H9 (cell line): ENCODE data around the gene TDRD9. TPM values are rescaled to one million over a fixed set of nuclear protein-coding genes. Genes with fewer than 3 reads are reported as not detected.

Experiments
- DNase-seq: peaks from one replicate; pipeline ENCODE4 v3.0.0-alpha.2; 2017
- H2AFZ ChIP-seq: one replicate; pipeline ENCODE4 v1.6.1; 2013; ENCODE audit warnings: mild to moderate bottlenecking, low read length, control low read depth, moderate library complexity
- H2AK5ac ChIP-seq: 2 replicates; pipeline ENCODE4 v1.6.1; 2013; ENCODE audit warnings: low read length, control low read depth, mixed read lengths; ENCODE audit not compliant: insufficient read length
- H2BK120ac ChIP-seq: one replicate; pipeline ENCODE4 v1.6.1; 2013; ENCODE audit warnings: low read depth, mild to moderate bottlenecking, low read length, control low read depth, inconsistent platforms; ENCODE audit not compliant: poor library complexity, severe bottlenecking
- H2BK12ac ChIP-seq: 2 replicates; pipeline ENCODE4 v1.6.1; 2013; ENCODE audit warnings: low read length, control low read depth, mixed read lengths, low read depth; ENCODE audit not compliant: insufficient read length
- H2BK15ac ChIP-seq: 2 replicates; pipeline ENCODE4 v1.6.1; 2013; ENCODE audit warnings: low read depth, low read length, control low read depth
- H2BK20ac ChIP-seq: one replicate; pipeline ENCODE4 v1.6.1; 2013; ENCODE audit warnings: low read depth, mild to moderate bottlenecking, low read length, control low read depth, inconsistent platforms; ENCODE audit not compliant: poor library complexity, severe bottlenecking
- H2BK5ac ChIP-seq: 2 replicates; pipeline ENCODE4 v1.6.1; 2013; ENCODE audit warnings: low read length, control low read depth, mixed read lengths; ENCODE audit not compliant: insufficient read length
- H3K14ac ChIP-seq: 2 replicates; pipeline ENCODE4 v1.6.1; 2013; ENCODE audit warnings: low read length, control low read depth; ENCODE audit not compliant: insufficient read depth
- H3K18ac ChIP-seq: 2 replicates; pipeline ENCODE4 v1.6.1; 2013; ENCODE audit warnings: low read depth, mild to moderate bottlenecking, mixed read lengths, low read length, control low read depth; ENCODE audit not compliant: insufficient read length
- H3K23ac ChIP-seq: 2 replicates; pipeline ENCODE4 v1.6.1; 2013; ENCODE audit warnings: low read length, control low read depth, mixed read lengths, low read depth; ENCODE audit not compliant: insufficient read length
- H3K23me2 ChIP-seq: 2 replicates; pipeline ENCODE4 v1.6.1; 2013; ENCODE audit warnings: low read depth, mild to moderate bottlenecking, mixed read lengths, low read length, control low read depth; ENCODE audit not compliant: insufficient read length, poor library complexity, severe bottlenecking
- H3K27ac ChIP-seq: 2 replicates; pipeline ENCODE4 v1.5.1; 2013; ENCODE audit warnings: low read length, control low read depth, mixed read lengths, low read depth; ENCODE audit not compliant: insufficient read length
- H3K27me3 ChIP-seq: 2 replicates; pipeline ENCODE4 v1.6.1; 2013; ENCODE audit warnings: low read length, control low read depth, inconsistent platforms; ENCODE audit not compliant: insufficient read depth
- H3K4ac ChIP-seq: 2 replicates; pipeline ENCODE4 v1.6.1; 2013; ENCODE audit warnings: low read depth, mild to moderate bottlenecking, control low read depth, inconsistent platforms, low read length, moderate library complexity
- H3K4me1 ChIP-seq: 2 replicates; pipeline ENCODE4 v1.6.1; 2013; ENCODE audit warnings: low read length, control low read depth, inconsistent platforms; ENCODE audit not compliant: insufficient read depth
- H3K4me2 ChIP-seq: 2 replicates; pipeline ENCODE4 v1.6.1; 2013; ENCODE audit warnings: low read length, control low read depth, mixed read lengths; ENCODE audit not compliant: insufficient read length, insufficient read depth
- H3K56ac ChIP-seq: 2 replicates; pipeline ENCODE4 v1.6.1; 2013; ENCODE audit warnings: low read depth, mild to moderate bottlenecking, mixed read lengths, low read length, control low read depth; ENCODE audit not compliant: insufficient read length
- H3K79me1 ChIP-seq: 2 replicates; pipeline ENCODE4 v1.6.1; 2013; ENCODE audit warnings: low read depth, mild to moderate bottlenecking, moderate library complexity, low read length, control low read depth, inconsistent platforms; ENCODE audit not compliant: insufficient read depth, poor library complexity, severe bottlenecking
- H3K79me2 ChIP-seq: 2 replicates; pipeline ENCODE4 v1.6.1; 2013; ENCODE audit warnings: low read length, control low read depth, inconsistent platforms; ENCODE audit not compliant: insufficient read depth
- H3K9ac ChIP-seq: 2 replicates; pipeline ENCODE4 v1.6.1; 2013; ENCODE audit warnings: low read length, control low read depth, mixed read lengths; ENCODE audit not compliant: insufficient read length; ENCODE audit errors: extremely low read depth
- H3K9me3 ChIP-seq: one replicate; pipeline ENCODE4 v1.6.1; 2013; ENCODE audit warnings: low read depth, low read length, inconsistent platforms; ENCODE audit not compliant: control insufficient read depth
- H3T11ph ChIP-seq: one replicate; pipeline ENCODE4 v1.6.1; 2013; ENCODE audit warnings: mild to moderate bottlenecking, low read length, control low read depth, inconsistent platforms
- H4K20me1 ChIP-seq: one replicate; pipeline ENCODE4 v1.6.1; 2013; ENCODE audit not compliant: control insufficient read depth, insufficient read length, insufficient read depth
- H4K5ac ChIP-seq: 2 replicates; pipeline ENCODE4 v1.6.1; 2013; ENCODE audit warnings: low read depth, mild to moderate bottlenecking, mixed read lengths, low read length, control low read depth; ENCODE audit not compliant: insufficient read length
- H4K8ac ChIP-seq: replicated peaks from 2 replicates; pipeline ENCODE4 v1.6.1; 2013; ENCODE audit warnings: low read length, control low read depth, mixed read lengths, low read depth; ENCODE audit not compliant: insufficient read length
- H4K91ac ChIP-seq: 2 replicates; pipeline ENCODE4 v1.6.1; 2013; ENCODE audit warnings: low read depth, mild to moderate bottlenecking, moderate library complexity, mixed read lengths, low read length, control low read depth; ENCODE audit not compliant: insufficient read length
- H3K27ac Mint-ChIP-seq, 3 experiments: 2 replicates in 2 of 3; 3 replicates in 1 of 3; pipeline ENCODE4 v1.8.0; 2020 to 2021; ENCODE audit warnings: mixed read lengths in 3 of 3, mild to moderate bottlenecking in 1 of 3, moderate library complexity in 1 of 3
- H3K27me3 Mint-ChIP-seq: 2 replicates; pipeline ENCODE4 v1.8.0; 2021; ENCODE audit warnings: low read depth, mild to moderate bottlenecking, moderate library complexity, mixed read lengths
- H3K36me3 Mint-ChIP-seq, 3 experiments: 2 replicates in 2 of 3; 3 replicates in 1 of 3; pipeline ENCODE4 v1.8.0; 2020 to 2021; ENCODE audit warnings: low read depth in 3 of 3, mixed read lengths in 3 of 3; ENCODE audit not compliant: insufficient read depth in 1 of 3
- H3K4me1 Mint-ChIP-seq, 2 experiments: 2 replicates each; pipeline ENCODE4 v1.8.0; 2020; ENCODE audit warnings: mixed read lengths in 2 of 2
- H3K4me3 Mint-ChIP-seq, 2 experiments: 2 replicates in 1 of 2; 3 replicates in 1 of 2; pipeline ENCODE4 v1.8.0; 2020 to 2021; ENCODE audit warnings: mild to moderate bottlenecking in 2 of 2, mixed read lengths in 2 of 2, moderate library complexity in 1 of 2
- H3K9me3 Mint-ChIP-seq, 2 experiments: 2 replicates in 1 of 2; 3 replicates in 1 of 2; pipeline ENCODE4 v1.8.0; 2020; ENCODE audit warnings: mild to moderate bottlenecking in 2 of 2, mixed read lengths in 2 of 2, moderate library complexity in 1 of 2
- CTCF ChIP-seq: fragments of 200-600 bp; sonication (generic); conservative IDR thresholded peaks from 3 replicates; pipeline ENCODE4 v1.8.0; 2021; ENCODE audit warnings: antibody characterized with exemption, mild to moderate bottlenecking
- WGBS: extraction: QIAGEN DNeasy Blood & Tissue Kit; methylation state at CpG from one replicate; pipeline ENCODE4 v1.1.7; 2013; ENCODE audit warnings: missing lambda C conversion rate, low lambda C conversion rate, mixed read lengths; ENCODE audit not compliant: insufficient read length; ENCODE audit errors: extremely low coverage; 5-methylcytosine and 5-hydroxymethylcytosine counted together
- total RNA-seq: library from RNA; stranded (reverse); gene quantifications from 2 replicates; pipeline ENCODE4 v1.2.1, GENCODE V29; 2021

The TDRD9 gene
- total RNA-seq, 1 experiment from 2014 or later, result not detected

- no peak overlapping the region for H2BK15ac ChIP-seq
- H3K27ac Mint-ChIP-seq, result no peak overlapping the region
- H3K9me3 ChIP-seq, result no peaks in the 10 kb centered on the region
- H3K27ac ChIP-seq, result no peak overlapping the region
- H3T11ph ChIP-seq, result no peak overlapping the region
- H3K4me1 ChIP-seq, result no peaks in the 10 kb centered on the region
- H3K4me2 ChIP-seq, result no peak overlapping the region
- no peak overlapping the region for H2AK5ac ChIP-seq
- H4K20me1 ChIP-seq, result no peaks in the 10 kb centered on the region
- no peak overlapping the region for H3K9ac ChIP-seq
- whole genome bisulfite sequencing, result no CpG with 5 or more reads among the region's 8 CpGs
- no peaks in the 10 kb centered on the region for H3K4me1 Mint-ChIP-seq
- H3K9me3 Mint-ChIP-seq, result no peaks in the 10 kb centered on the region
- no peak overlapping the region for H3K4ac ChIP-seq
- H4K91ac ChIP-seq, result no peak overlapping the region
- no peak overlapping the region for H3K4me3 Mint-ChIP-seq
- H3K79me1 ChIP-seq, result no peaks in the 10 kb centered on the region
- no peak overlapping the region for H2BK5ac ChIP-seq
- no peak overlapping the region for H2AFZ ChIP-seq
- H2BK120ac ChIP-seq, result no peak overlapping the region
- H4K5ac ChIP-seq, result no peak overlapping the region
- H3K56ac ChIP-seq, result no peak overlapping the region
- H3K36me3 Mint-ChIP-seq, result no peaks in the 10 kb centered on the region
- H3K23ac ChIP-seq, result no peak overlapping the region
- no peak overlapping the region for H2BK20ac ChIP-seq
- no peak for DNase-seq
- H3K27me3 ChIP-seq, result no peaks in the 10 kb centered on the region
- H4K8ac ChIP-seq, result no peak overlapping the region
- H3K14ac ChIP-seq, result no peak overlapping the region; the same call in 1 of the 2 replicates
- no peaks in the 10 kb centered on the region for H3K23me2 ChIP-seq
- H3K27me3 Mint-ChIP-seq, result peaks cover 9% of the 10 kb centered on the region
- no peak overlapping the region for H2BK12ac ChIP-seq
- TF ChIP-seq CTCF, result no peak
- H3K18ac ChIP-seq, result no peak overlapping the region
- H3K79me2 ChIP-seq, result no peaks in the 10 kb centered on the region
Observed at GRCh38 chr14:104005489-104005888, 77.2 kb downstream of the TDRD9 start.
